HepG2 (cell line): ENCODE measurements around the gene RNASE11. TPM values are rescaled to one million over a fixed set of nuclear protein-coding genes. Genes with fewer than 3 reads are reported as not detected.

ENCODE experiments used
- AHDC1 ChIP-seq: sonication (generic); formaldehyde crosslinking; IDR thresholded peaks from 2 replicates; pipeline ENCODE4 v1.5.1; 2020; ENCODE audit warnings: mild to moderate bottlenecking, missing genetic modification reagents, borderline replicate concordance
- FOXP4 ChIP-seq: sonication (generic); formaldehyde crosslinking; IDR thresholded peaks from 2 replicates; pipeline ENCODE4 v1.4.0; 2020; ENCODE audit warnings: missing genetic modification reagents
- NKX3-1 ChIP-seq: sonication (generic); formaldehyde crosslinking; IDR thresholded peaks from 2 replicates; pipeline ENCODE4 v1.5.0; 2020; ENCODE audit warnings: missing genetic modification reagents
- RBM22 ChIP-seq: fragments of 200-400 bp; formaldehyde crosslinking; optimal IDR thresholded peaks from 2 replicates; pipeline ENCODE3; 2017; ENCODE audit warnings: mild to moderate bottlenecking, low read length, moderate library complexity
- REST ChIP-seq, 2 experiments: IDR thresholded peaks; 2 replicates each; pipeline ENCODE4 v1.6.1; 2011 to 2012; ENCODE audit warnings: low read length in 2 of 2, borderline replicate concordance in 1 of 2, low read depth in 1 of 2, mild to moderate bottlenecking in 1 of 2, moderate library complexity in 1 of 2
- TEAD3 ChIP-seq: optimal IDR thresholded peaks from 2 replicates; pipeline ENCODE3; 2016; ENCODE audit warnings: borderline replicate concordance
- ZNF24 ChIP-seq: fragments of 450-650 bp; IDR thresholded peaks from 2 replicates; pipeline ENCODE4 v1.6.1; 2017; ENCODE audit warnings: antibody characterized with exemption, mild to moderate bottlenecking
- ZNF333 ChIP-seq: sonication (generic); formaldehyde crosslinking; IDR thresholded peaks from 2 replicates; pipeline ENCODE4 v1.4.0; 2020; ENCODE audit warnings: mild to moderate bottlenecking, missing genetic modification reagents, borderline replicate concordance
- ZNF589 ChIP-seq: sonication (generic); formaldehyde crosslinking; conservative IDR thresholded peaks from 2 replicates; pipeline ENCODE4 v1.8.0; 2022; ENCODE audit warnings: mild to moderate bottlenecking, moderate library complexity, missing genetic modification reagents
- ZNF615 ChIP-seq: sonication (generic); formaldehyde crosslinking; IDR thresholded peaks from 2 replicates; pipeline ENCODE4 v1.5.0; 2020; ENCODE audit warnings: mild to moderate bottlenecking, missing genetic modification reagents, borderline replicate concordance
- ZNF619 ChIP-seq: sonication (generic); formaldehyde crosslinking; IDR thresholded peaks from 2 replicates; pipeline ENCODE4 v1.4.0; 2020; ENCODE audit warnings: mild to moderate bottlenecking, missing genetic modification reagents
- ZNF713 ChIP-seq: sonication (generic); formaldehyde crosslinking; IDR thresholded peaks from 2 replicates; pipeline ENCODE4 v1.4.0; 2020; ENCODE audit warnings: mild to moderate bottlenecking, missing genetic modification reagents
- ZNF773 ChIP-seq: sonication (generic); formaldehyde crosslinking; IDR thresholded peaks from 2 replicates; pipeline ENCODE4 v1.4.0; 2020; ENCODE audit warnings: missing genetic modification reagents, borderline replicate concordance
- ZSCAN12 ChIP-seq: sonication (generic); formaldehyde crosslinking; IDR thresholded peaks from 2 replicates; pipeline ENCODE4 v1.9.0; 2021; ENCODE audit warnings: mild to moderate bottlenecking, missing genetic modification reagents
- polyA plus RNA-seq, 8 experiments: library from polyadenylated mRNA; depleted of rRNA in 3 of 8; stranded (reverse) in 7 of 8; unstranded in 1 of 8; fragments of >200 nt; fragmentation: Illumina TruSeq in 4 of 8; extraction: Trizol in 4 of 8; gene quantifications; 2 replicates each; pipeline versions ENCODE4 v1.2.1 to v1.2.3, GENCODE V29; 2011 to 2016; ENCODE audit warnings: low read depth in 4 of 8, missing spikeins in 1 of 8, mixed read lengths in 1 of 8; ENCODE audit not compliant: insufficient read depth in 1 of 8
- total RNA-seq, 5 experiments: library from RNA; depleted of rRNA; stranded (reverse); fragments of >200 nt; fragmentation: Illumina TruSeq; extraction: Trizol; gene quantifications; 2 replicates each; pipeline ENCODE4 v1.2.3, GENCODE V29; 2016; ENCODE audit warnings: low read depth in 1 of 5
- TF ChIP-seq, protein P1 (sequence below): sonication (generic); formaldehyde crosslinking; IDR thresholded peaks from 2 replicates; pipeline ENCODE4 v1.4.0; 2020; ENCODE audit warnings: missing genetic modification reagents, borderline replicate concordance

Gene RNASE11
- total and polyA plus RNA-seq, 2 of the 13 experiments (the other 11 are each of a cell fraction or from before 2014, with no cell fraction given): not detected

- TF ChIP-seq TEAD3: peak; percentile 49
- peak; percentile 21; the same call in 1 of the 2 replicates for TF ChIP-seq AHDC1 (CRISPR knock-in tag)
- TF ChIP-seq ZNF24: peak; percentile 95
- TF ChIP-seq ZNF333: no peak
- TF ChIP-seq, protein P1, sequence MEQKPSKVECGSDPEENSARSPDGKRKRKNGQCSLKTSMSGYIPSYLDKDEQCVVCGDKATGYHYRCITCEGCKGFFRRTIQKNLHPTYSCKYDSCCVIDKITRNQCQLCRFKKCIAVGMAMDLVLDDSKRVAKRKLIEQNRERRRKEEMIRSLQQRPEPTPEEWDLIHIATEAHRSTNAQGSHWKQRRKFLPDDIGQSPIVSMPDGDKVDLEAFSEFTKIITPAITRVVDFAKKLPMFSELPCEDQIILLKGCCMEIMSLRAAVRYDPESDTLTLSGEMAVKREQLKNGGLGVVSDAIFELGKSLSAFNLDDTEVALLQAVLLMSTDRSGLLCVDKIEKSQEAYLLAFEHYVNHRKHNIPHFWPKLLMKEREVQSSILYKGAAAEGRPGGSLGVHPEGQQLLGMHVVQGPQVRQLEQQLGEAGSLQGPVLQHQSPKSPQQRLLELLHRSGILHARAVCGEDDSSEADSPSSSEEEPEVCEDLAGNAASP (CRISPR knock-in tag): peak; percentile 51; the same call in 1 of the 2 replicates
- TF ChIP-seq ZNF615 (CRISPR knock-in tag): 0 out of 2 replicates have a peak, but pooled peaks have one; percentile 51
- TF ChIP-seq ZNF589: 0 out of 2 replicates have a peak, but pooled peaks have one; percentile 33
- 0 out of 2 replicates have a peak, but pooled peaks have one; percentile 34 for TF ChIP-seq NKX3-1 (CRISPR knock-in tag)
- TF ChIP-seq ZSCAN12 (CRISPR knock-in tag): 0 out of 2 replicates have a peak, but pooled peaks have one; percentile 24
- TF ChIP-seq FOXP4 (CRISPR knock-in tag): peak; percentile 6; the same call in 1 of the 2 replicates
- TF ChIP-seq ZNF713 (CRISPR knock-in tag): no peak
- peak; percentile 39 for TF ChIP-seq RBM22
- 0 out of 4 replicates have a peak, but pooled peaks of 1 of the 2 experiments have one; percentile 14 for TF ChIP-seq REST (IDR thresholded peaks at IDR 0.05; ENCODE audit: borderline replicate concordance in 1 of 2, low read depth in 1 of 2, low read length in 2 of 2)
- TF ChIP-seq ZNF773 (CRISPR knock-in tag): no peak
- TF ChIP-seq ZNF619 (CRISPR knock-in tag): 0 out of 2 replicates have a peak, but pooled peaks have one; percentile 66
Observed at GRCh38 chr14:20630340-20631022, 42.7 kb upstream of the RNASE11 start (continued).
